ENCODE results near the gene APBA2.

GRCh38 chr15:28861031-28861534 is 24.7 kb upstream of the APBA2 start:
- no peak for TF ChIP-seq CHCHD3 (CRISPR knock-in tag; IDR thresholded peaks at IDR 0.05)
- TF ChIP-seq EZH2 (conservative IDR thresholded peaks at IDR 0.05; ENCODE audit: low read depth, low read length): no peak

Data from HepG2 (cell line).